Brain microvascular endothelial cell (primary cell): ENCODE measurements around the gene UTP14C.
"Not testable (repeated sequence)": the region's sequence is repeated elsewhere in the genome, so short reads cannot be mapped to it uniquely, and the experiment has no call there.

ENCODE experiments used
- DNase-seq: peaks from one replicate; pipeline ENCODE4 v3.0.0-alpha.2; 2020
- H3K27ac ChIP-seq: fragments of 250-450 bp; sonication (Bioruptor Pico); 2 replicates; pipeline ENCODE4 v1.5.1; 2020; ENCODE audit warnings: mild to moderate bottlenecking, moderate library complexity
- H3K27me3 ChIP-seq: fragments of 250-450 bp; sonication (Bioruptor Pico); replicated peaks from 2 replicates; pipeline ENCODE4 v1.5.1; 2020; ENCODE audit warnings: mild to moderate bottlenecking
- H3K36me3 ChIP-seq: fragments of 250-450 bp; sonication (Bioruptor Pico); replicated peaks from 2 replicates; pipeline ENCODE4 v1.5.1; 2020; ENCODE audit warnings: mild to moderate bottlenecking
- H3K4me3 ChIP-seq: 2 replicates; pipeline ENCODE4 v1.5.1; 2011; ENCODE audit warnings: low read depth, mild to moderate bottlenecking, control low read depth, low read length, moderate library complexity
- CTCF ChIP-seq: IDR thresholded peaks from 2 replicates; pipeline ENCODE4 v1.5.1; 2011; ENCODE audit warnings: low read depth, mild to moderate bottlenecking, moderate library complexity, low read length, control low read depth, inconsistent platforms; ENCODE audit errors: missing control alignments
- in situ Hi-C: cut with HindIII; loops from 2 replicates; pipeline ENCODE4 v1.10.0; 2017; ENCODE audit warnings: low sequenced_read_pairs, low pct_ligation_motif_present

The UTP14C gene

GRCh38 chr13:52043675-52044074 lies 19.2 kb downstream of the UTP14C start:
- no peak for TF ChIP-seq CTCF

GRCh38 chr13:52047463-52047862 lies 23.0 kb downstream of the UTP14C start:
- no peak overlapping the region for H3K4me3 ChIP-seq
- no peak overlapping the region for H3K27ac ChIP-seq
- no peak for DNase-seq
- in situ Hi-C loops: no loop called here
- no peak for TF ChIP-seq CTCF
- no peaks in the 10 kb centered on the region for H3K36me3 ChIP-seq
- no peaks in the 10 kb centered on the region for H3K27me3 ChIP-seq

More at GRCh38 chr13:52043675-52044074, 19.2 kb downstream of the UTP14C start:
- Histone ChIP-seq H3K36me3 (no peaks in the 10 kb centered on the region), H3K27me3 (no peaks in the 10 kb centered on the region), H3K27ac (no peak overlapping the region), H3K4me3 (no peak overlapping the region)
- in situ Hi-C loops: no loop called here
- DNase-seq: no peak

GRCh38 chr13:52048516-52048915 lies 24.0 kb downstream of the UTP14C start:
- H3K27me3 ChIP-seq: no peaks in the 10 kb centered on the region
- no peaks in the 10 kb centered on the region for H3K36me3 ChIP-seq
- TF ChIP-seq CTCF: no peak
- peak; percentile 58 for DNase-seq
- no peak overlapping the region for H3K27ac ChIP-seq
- no peak overlapping the region for H3K4me3 ChIP-seq
- in situ Hi-C loops: no loop called here

GRCh38 chr13:52051400-52051799 lies 26.9 kb downstream of the UTP14C start:
- in situ Hi-C loops: no loop called here
- DNase-seq: no peak

GRCh38 chr13:52053460-52053859 lies 29.0 kb downstream of the UTP14C start:
- TF ChIP-seq CTCF: no peak

More at GRCh38 chr13:52051400-52051799, 26.9 kb downstream of the UTP14C start:
- H3K4me3 ChIP-seq: no peak overlapping the region
- no peak for TF ChIP-seq CTCF
- H3K27ac ChIP-seq: no peak overlapping the region
- H3K36me3 ChIP-seq: no peaks in the 10 kb centered on the region
- no peaks in the 10 kb centered on the region for H3K27me3 ChIP-seq

GRCh38 chr13:52061064-52061463 lies 36.6 kb downstream of the UTP14C start:
- H3K27ac ChIP-seq, H3K27me3 ChIP-seq, DNase-seq, H3K36me3 ChIP-seq, H3K4me3 ChIP-seq, in situ Hi-C loops: not testable (repeated sequence)

More at GRCh38 chr13:52053460-52053859, 29.0 kb downstream of the UTP14C start:
- Histone ChIP-seq H3K27me3 (no peaks in the 10 kb centered on the region), H3K4me3 (no peak overlapping the region), H3K36me3 (no peaks in the 10 kb centered on the region), H3K27ac (no peak overlapping the region)
- DNase-seq: no peak
- in situ Hi-C loops: no loop called here
